ENCODE data around the gene LPIN1.

DNA sequence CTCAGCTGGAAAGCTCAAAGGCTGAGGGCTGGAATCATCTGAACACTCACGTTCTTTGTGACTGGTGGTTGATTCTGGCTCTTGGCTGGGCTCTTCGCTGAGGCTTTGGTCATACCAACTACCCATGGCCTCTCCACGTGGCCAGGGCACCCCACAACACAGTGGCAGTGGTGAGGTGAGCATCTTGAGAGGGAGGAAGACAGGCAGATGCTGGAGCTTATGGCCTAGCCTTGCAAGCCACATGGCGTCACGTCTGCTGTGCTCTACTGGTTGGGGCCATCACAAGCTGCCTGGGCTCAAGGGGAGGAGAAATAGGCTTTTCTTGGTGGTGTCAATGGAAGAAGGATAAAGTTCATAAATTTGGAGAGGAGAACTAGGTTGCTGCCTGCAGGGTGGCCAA, 19.6 kb downstream of the LPIN1 start:
- TF ChIP-seq POLR2A (IDR thresholded peaks at IDR 0.05), result no peak
- TF ChIP-seq, protein P1, sequence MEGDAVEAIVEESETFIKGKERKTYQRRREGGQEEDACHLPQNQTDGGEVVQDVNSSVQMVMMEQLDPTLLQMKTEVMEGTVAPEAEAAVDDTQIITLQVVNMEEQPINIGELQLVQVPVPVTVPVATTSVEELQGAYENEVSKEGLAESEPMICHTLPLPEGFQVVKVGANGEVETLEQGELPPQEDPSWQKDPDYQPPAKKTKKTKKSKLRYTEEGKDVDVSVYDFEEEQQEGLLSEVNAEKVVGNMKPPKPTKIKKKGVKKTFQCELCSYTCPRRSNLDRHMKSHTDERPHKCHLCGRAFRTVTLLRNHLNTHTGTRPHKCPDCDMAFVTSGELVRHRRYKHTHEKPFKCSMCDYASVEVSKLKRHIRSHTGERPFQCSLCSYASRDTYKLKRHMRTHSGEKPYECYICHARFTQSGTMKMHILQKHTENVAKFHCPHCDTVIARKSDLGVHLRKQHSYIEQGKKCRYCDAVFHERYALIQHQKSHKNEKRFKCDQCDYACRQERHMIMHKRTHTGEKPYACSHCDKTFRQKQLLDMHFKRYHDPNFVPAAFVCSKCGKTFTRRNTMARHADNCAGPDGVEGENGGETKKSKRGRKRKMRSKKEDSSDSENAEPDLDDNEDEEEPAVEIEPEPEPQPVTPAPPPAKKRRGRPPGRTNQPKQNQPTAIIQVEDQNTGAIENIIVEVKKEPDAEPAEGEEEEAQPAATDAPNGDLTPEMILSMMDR (IDR thresholded peaks at IDR 0.05), result no peak
